K562 (cell line): ENCODE measurements around the gene ATXN1. TPM values are rescaled to one million over a fixed set of nuclear protein-coding genes. Genes with fewer than 3 reads are reported as not detected.

Source experiments
- ATAC-seq: fragments of 200-7000 bp; cut with Tn5 transposase; 3 replicates; pipeline ENCODE4 v1.9.1; 2020; ENCODE audit warnings: moderate library complexity
- BruUV-seq: library from RNA; stranded (reverse); fragments of 400-500 nt; replicated peaks from 2 replicates; lab custom pipeline; 2021; lab: Mats Ljungman, UMichigan
- CTCF ChIA-PET: fragments of 300-600 bp; formaldehyde crosslinking; extraction: SDS; loops from one replicate; lab custom pipeline; 2021; ENCODE audit warnings: low intra/inter-chr PET ratio; lab: Yijun Ruan, JAX
- POLR2A ChIA-PET: fragments of 300-600, 350-650 bp; sonication (Branson Sonifier 250); formaldehyde crosslinking; extraction: SDS; loops from one replicate; lab custom pipeline; 2021; ENCODE audit warnings: antibody characterized with exemption, inconsistent platforms; lab: Yijun Ruan, JAX
- DNase-seq, 4 experiments: peaks; one replicate each; pipeline versions ENCODE4 v3.0.0 to v3.0.0-alpha.2; 2011 to 2018; ENCODE audit warnings: low spot score in 3 of 4, mixed read lengths in 3 of 4; ENCODE audit errors: extremely low read depth in 1 of 4
- FAIRE-seq: peaks from 2 replicates; lab custom pipeline; 2011; peaks lifted over from hg19 to GRCh38; lab: Jason Lieb, UNC
- H2AFZ ChIP-seq: 2 replicates; pipeline ENCODE4 v1.6.0; 2011; ENCODE audit warnings: low read depth, low read length, control low read depth, inconsistent platforms
- H3K27ac ChIP-seq: fragments of 200-600 bp; 3 replicates; pipeline ENCODE4 v1.8.0; 2011; ENCODE audit warnings: low read depth, mild to moderate bottlenecking, control low read depth, inconsistent platforms, low read length, moderate library complexity, mixed read lengths; ENCODE audit errors: extremely low read depth
- H3K27me3 ChIP-seq, 2 experiments: fragments of 300-600 bp in 1 of 2; 2 replicates in 1 of 2; 3 replicates in 1 of 2; pipeline versions ENCODE4 v1.6.0 to v1.8.0; 2011; ENCODE audit warnings: inconsistent platforms in 2 of 2, low read length in 2 of 2, mild to moderate bottlenecking in 1 of 2, mixed read lengths in 1 of 2, moderate library complexity in 1 of 2; ENCODE audit not compliant: control insufficient read depth in 2 of 2, insufficient read depth in 2 of 2
- H3K36me3 ChIP-seq: fragments of 300-600 bp; 3 replicates; pipeline ENCODE4 v1.8.0; 2011; ENCODE audit warnings: mild to moderate bottlenecking, low read length, inconsistent platforms; ENCODE audit not compliant: control insufficient read depth, insufficient read depth
- H3K4me1 ChIP-seq, 2 experiments: fragments of 200-600 bp in 1 of 2; replicated peaks in 1 of 2; 2 replicates in 1 of 2; 3 replicates in 1 of 2; pipeline versions ENCODE4 v1.5.1 to v1.8.0; 2011; ENCODE audit warnings: inconsistent platforms in 2 of 2, low read length in 2 of 2, mild to moderate bottlenecking in 1 of 2, mixed read lengths in 1 of 2, moderate library complexity in 1 of 2; ENCODE audit not compliant: control insufficient read depth in 2 of 2, insufficient read depth in 2 of 2
- H3K4me2 ChIP-seq: 2 replicates; pipeline ENCODE4 v1.6.1; 2011; ENCODE audit warnings: low read length, control low read depth, inconsistent platforms, mixed read lengths; ENCODE audit not compliant: insufficient read depth
- H3K4me3 ChIP-seq: fragments of 200-600 bp; sonication (generic), shearing (Covaris generic); 2 replicates; pipeline ENCODE4 v1.5.1; 2016; ENCODE audit warnings: control low read depth, inconsistent platforms
- H3K79me2 ChIP-seq: fragments of 200-600 bp; 3 replicates; pipeline ENCODE4 v1.8.0; 2011; ENCODE audit warnings: low read length, inconsistent platforms; ENCODE audit not compliant: control insufficient read depth, insufficient read depth
- H3K9ac ChIP-seq, 2 experiments: 2 replicates each; pipeline versions ENCODE4 v1.6.0 to v1.6.1; 2011; ENCODE audit warnings: low read depth in 2 of 2, low read length in 2 of 2, control low read depth in 1 of 2, inconsistent platforms in 1 of 2, mild to moderate bottlenecking in 1 of 2, mixed read lengths in 1 of 2; ENCODE audit not compliant: insufficient read depth in 1 of 2
- H3K9me1 ChIP-seq: one replicate; pipeline ENCODE4 v1.6.0; 2011; ENCODE audit warnings: inconsistent platforms, mild to moderate bottlenecking, low read length, moderate library complexity; ENCODE audit not compliant: control insufficient read depth, insufficient read depth
- H3K9me3 ChIP-seq: replicated peaks from 2 replicates; pipeline ENCODE4 v1.5.1; 2011; ENCODE audit warnings: low read depth, low read length, inconsistent platforms; ENCODE audit not compliant: control insufficient read depth, insufficient read depth
- H4K20me1 ChIP-seq: replicated peaks from 2 replicates; pipeline ENCODE4 v1.6.1; 2011; ENCODE audit warnings: low read length, inconsistent platforms, mixed read lengths; ENCODE audit not compliant: control insufficient read depth, insufficient read depth
- ADNP ChIP-seq: fragments of 200-800 bp; sonication (Bioruptor generic); IDR thresholded peaks from 2 replicates; pipeline ENCODE4 v1.6.1; 2016; ENCODE audit warnings: missing genetic modification characterization, missing compliant biosample characterization
- CEBPZ ChIP-seq: fragments of 150-350 bp; IDR thresholded peaks from 2 replicates; pipeline ENCODE4 v1.6.1; 2014; ENCODE audit warnings: low read depth, mild to moderate bottlenecking, low read length, borderline replicate concordance
- DEAF1 ChIP-seq: fragments of 450-650 bp; formaldehyde crosslinking; IDR thresholded peaks from 2 replicates; pipeline ENCODE4 v1.4.0; 2020; ENCODE audit warnings: mild to moderate bottlenecking, moderate library complexity
- ETV6 ChIP-seq, 3 experiments: fragments of 150-350 bp in 1 of 3; sonication (generic) in 1 of 3; formaldehyde crosslinking in 1 of 3; IDR thresholded peaks; 2 replicates each; pipeline versions ENCODE4 v1.6.1 to v1.8.0; 2014 to 2022; ENCODE audit warnings: borderline replicate concordance in 2 of 3, low read depth in 2 of 3, antibody characterized with exemption in 1 of 3, low read length in 1 of 3, mild to moderate bottlenecking in 1 of 3, missing genetic modification reagents in 1 of 3
- GABPA ChIP-seq: fragments of 200-800 bp; sonication (Bioruptor generic); conservative IDR thresholded peaks from 2 replicates; pipeline ENCODE4 v1.6.1; 2016; ENCODE audit warnings: low read depth, missing genetic modification characterization, missing compliant biosample characterization
- GTF2B ChIP-seq: IDR thresholded peaks from 2 replicates; pipeline ENCODE4 v1.6.1; 2011; ENCODE audit not compliant: insufficient read length; ENCODE audit errors: extremely low read depth
- MXI1 ChIP-seq: IDR thresholded peaks from 2 replicates; pipeline ENCODE4 v1.6.1; 2011; ENCODE audit warnings: low read depth, mild to moderate bottlenecking, improper control_type of control experiment, low read length
- POLR2G ChIP-seq: fragments of 200-400 bp; formaldehyde crosslinking; IDR thresholded peaks from 2 replicates; pipeline ENCODE4 v1.6.1; 2017; ENCODE audit warnings: low read depth, mild to moderate bottlenecking, antibody characterized with exemption, low read length, moderate library complexity
- SMARCC2 ChIP-seq: fragments of 450-650 bp; IDR thresholded peaks from 2 replicates; pipeline ENCODE4 v1.6.1; 2017; ENCODE audit warnings: antibody characterized with exemption, moderate library complexity, mild to moderate bottlenecking, low read depth
- STAT5A ChIP-seq: IDR thresholded peaks from 2 replicates; pipeline ENCODE4 v1.6.1; 2012; ENCODE audit warnings: low read length, inconsistent platforms, borderline replicate concordance
- ZNF134 ChIP-seq: fragments of 250-450 bp; sonication (Bioruptor Pico); conservative IDR thresholded peaks from 2 replicates; pipeline ENCODE4 v1.4.0; 2020
- ZNF280B ChIP-seq: fragments of 250-450 bp; sonication (Bioruptor Pico); IDR thresholded peaks from 2 replicates; pipeline ENCODE4 v1.5.1; 2021; ENCODE audit warnings: mild to moderate bottlenecking
- ZNF316 ChIP-seq: fragments of 450-650 bp; IDR thresholded peaks from 2 replicates; pipeline ENCODE4 v1.6.1; 2016
- ZNF408 ChIP-seq: fragments of 250-450 bp; sonication (Bioruptor Pico); IDR thresholded peaks from 2 replicates; pipeline ENCODE4 v1.4.0; 2020; ENCODE audit warnings: low read depth, mild to moderate bottlenecking, moderate library complexity
- ZNF551 ChIP-seq: fragments of 250-450 bp; sonication (Bioruptor Pico); IDR thresholded peaks from 2 replicates; pipeline ENCODE4 v1.5.0; 2021; ENCODE audit warnings: mild to moderate bottlenecking, moderate library complexity
- ZNF780A ChIP-seq: fragments of 250-450 bp; sonication (Bioruptor Pico); IDR thresholded peaks from 2 replicates; pipeline ENCODE4 v1.5.0; 2021; ENCODE audit warnings: mild to moderate bottlenecking
- WGBS: fragments of 100-300 bp; shearing (Covaris generic); methylation state at CpG from one replicate; pipeline ENCODE4 v1.1.6; 2016; ENCODE audit warnings: low coverage, mixed read lengths; ENCODE audit not compliant: insufficient coverage; ENCODE audit errors: missing lambda C conversion rate; 5-methylcytosine and 5-hydroxymethylcytosine counted together
- in situ Hi-C: fragments of 300-500 bp; cut with MboI; formaldehyde crosslinking; loops from 4 replicates; pipeline ENCODE4 v1.15.0; 2018; ENCODE audit warnings: inconsistent platforms, mixed read lengths
- intact Hi-C: fragments of 100-400 bp; cut with micrococcal nuclease; formaldehyde crosslinking; loops from 2 replicates; pipeline ENCODE4 v1.14.2; 2022
- polyA plus RNA-seq, 8 experiments: library from polyadenylated mRNA; depleted of rRNA in 4 of 8; stranded (reverse) in 5 of 8; unstranded in 3 of 8; fragments of >200 nt; fragmentation: Nextera tagmentation in 2 of 8; fragmentation: Illumina TruSeq in 1 of 8; extraction: Ambion mirVana in 2 of 8; extraction: Trizol in 1 of 8; gene quantifications; 2 replicates each; pipeline versions ENCODE4 v1.2.1 to v1.2.3, GENCODE V29; 2011 to 2014; ENCODE audit warnings: inconsistent platforms in 1 of 8, missing spikeins in 1 of 8
- total RNA-seq, 7 experiments: library from RNA; depleted of rRNA in 6 of 7; stranded (reverse); fragments of >200 nt in 6 of 7; fragmentation: Illumina TruSeq in 2 of 7; extraction: Trizol in 2 of 7; gene quantifications; 2 replicates each; pipeline versions ENCODE4 v1.2.1 to v1.2.3, GENCODE V29; 2011 to 2021; ENCODE audit warnings: low replicate concordance in 1 of 7

The ATXN1 gene
- total and polyA plus RNA-seq, 9 of the 15 experiments (the other 6 are each of a cell fraction or from before 2014, with no cell fraction given): under 0.01 to 1.2 (median 0.58) TPM

GRCh38 chr6:16431106-16431505, 330.2 kb downstream of the ATXN1 start:
- Histone ChIP-seq H3K9me1 (no peaks in the 10 kb centered on the region), H3K4me3 (no peak overlapping the region), H3K27me3 (peaks cover 26 to 54% of the 10 kb centered on the region in 2 experiments; a peak in 3 of 5 replicates), H4K20me1 (no peaks in the 10 kb centered on the region), H3K36me3 (no peaks in the 10 kb centered on the region), H3K4me2 (no peak overlapping the region), H3K9ac (no peak overlapping the region), H3K79me2 (no peaks in the 10 kb centered on the region), H3K9me3 (no peaks in the 10 kb centered on the region), H3K4me1 (0 out of 5 replicates have a peak, but pooled peaks cover 0 to 2% of the 10 kb centered on the region in 2 experiments), H3K27ac (no peak overlapping the region), H2AFZ (no peak overlapping the region)
- CTCF ChIA-PET: no interaction called here
- no peak for DNase-seq
- WGBS: 5% methylated on average over 3 of the region's 3 CpGs
- ATAC-seq: no peak
- BruUV-seq: no TSS peak
- in situ Hi-C loops: no loop called here
- no peak for FAIRE-seq
- intact Hi-C loops: no loop called here
- POLR2A ChIA-PET: interaction anchor here (1.0 kb wide), 1 partner anchor 160 kb away, joined by 3 read pairs; no protein-coding TSS in a partner anchor
- no peak for TF ChIP-seq ZNF780A (CRISPR knock-in tag)
- TF ChIP-seq ZNF280B (CRISPR knock-in tag): no peak
- TF ChIP-seq MXI1: no peak
- no peak for TF ChIP-seq CEBPZ
- TF ChIP-seq GABPA (tag): no peak
- TF ChIP-seq POLR2G: no peak
- no peak for TF ChIP-seq GTF2B
- TF ChIP-seq ETV6 (IDR thresholded peaks at IDR 0.05; ENCODE audit: borderline replicate concordance in 1 of 2, low read depth in 2 of 2, low read length in 1 of 2): no peak
- TF ChIP-seq ETV6 (CRISPR knock-in tag; IDR thresholded peaks at IDR 0.05; ENCODE audit: borderline replicate concordance): no peak
- TF ChIP-seq ZNF408 (CRISPR knock-in tag): no peak
- no peak for TF ChIP-seq SMARCC2
- TF ChIP-seq ZNF551 (CRISPR knock-in tag): no peak
- no peak for TF ChIP-seq ZNF316
- TF ChIP-seq ADNP (tag): no peak
- TF ChIP-seq DEAF1: no peak
- TF ChIP-seq STAT5A: no peak
- TF ChIP-seq ZNF134 (CRISPR knock-in tag): no peak
